GM18909 (cell line): ENCODE measurements around the gene ELMO3.

Experiments used
- ATAC-seq: cut with Tn5 transposase; IDR thresholded peaks from one replicate; pipeline ENCODE4 v1.9.1; 2021; ENCODE audit warnings: mild to moderate bottlenecking; ENCODE audit not compliant: unreplicated experiment, poor library complexity

Gene ELMO3

DNA sequence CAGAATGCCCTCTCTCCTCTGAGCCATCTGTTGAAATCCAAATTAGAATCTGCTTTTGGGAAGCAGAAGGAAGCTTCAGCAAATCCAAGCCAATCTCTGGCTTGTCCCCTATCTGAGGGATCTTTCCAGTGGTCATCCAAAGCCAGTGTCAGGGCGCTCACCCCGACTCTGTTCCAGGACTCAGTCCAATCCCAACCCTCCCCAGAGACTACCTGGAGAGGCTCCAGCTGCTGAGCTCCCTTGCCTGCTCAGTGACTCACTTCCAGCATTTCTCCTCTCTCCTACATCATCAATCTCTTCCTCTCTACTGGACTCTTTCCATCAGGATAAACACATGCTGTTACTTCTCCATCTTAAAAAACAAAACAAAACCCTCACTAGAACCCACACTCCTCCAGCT is 17.6 kb upstream of the ELMO3 start:
- ATAC-seq = no peak

DNA sequence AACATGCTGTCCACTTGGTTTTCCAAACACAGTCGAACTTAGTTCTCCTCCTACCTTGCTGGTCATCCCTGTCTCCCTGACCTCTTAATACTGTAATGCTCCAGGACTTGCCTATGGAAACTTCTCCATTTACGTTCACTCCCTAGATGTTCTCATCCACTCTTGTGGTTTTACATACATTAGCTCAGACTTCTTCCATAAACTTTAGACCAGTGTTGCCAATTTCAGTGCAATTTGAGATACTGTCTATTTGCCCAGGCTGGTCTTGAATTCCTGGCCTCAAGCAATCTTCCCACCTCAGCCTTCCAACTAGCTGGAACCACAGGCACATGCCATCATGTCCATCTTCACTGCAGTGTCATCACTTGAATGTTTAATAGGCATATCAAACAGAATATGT is 16.6 kb upstream of the ELMO3 start:
- no peak for ATAC-seq

DNA sequence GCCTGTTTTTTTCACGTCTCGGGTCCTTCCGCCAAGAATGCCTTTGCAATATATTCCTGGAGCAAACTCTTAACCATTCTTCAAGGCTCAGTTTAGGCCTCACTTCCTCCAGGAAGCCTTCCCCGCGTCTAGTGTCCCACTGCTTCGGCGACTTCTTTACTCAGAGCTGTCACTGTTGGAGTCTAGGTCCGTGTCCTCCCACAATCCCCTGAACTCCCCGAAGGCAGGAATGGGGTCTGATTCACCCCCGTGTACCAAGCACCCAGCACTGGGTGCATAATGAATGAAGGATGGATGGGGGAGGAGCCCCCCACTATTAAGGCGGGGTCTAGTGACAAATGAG is 15.7 kb upstream of the ELMO3 start:
- ATAC-seq = no peak

DNA sequence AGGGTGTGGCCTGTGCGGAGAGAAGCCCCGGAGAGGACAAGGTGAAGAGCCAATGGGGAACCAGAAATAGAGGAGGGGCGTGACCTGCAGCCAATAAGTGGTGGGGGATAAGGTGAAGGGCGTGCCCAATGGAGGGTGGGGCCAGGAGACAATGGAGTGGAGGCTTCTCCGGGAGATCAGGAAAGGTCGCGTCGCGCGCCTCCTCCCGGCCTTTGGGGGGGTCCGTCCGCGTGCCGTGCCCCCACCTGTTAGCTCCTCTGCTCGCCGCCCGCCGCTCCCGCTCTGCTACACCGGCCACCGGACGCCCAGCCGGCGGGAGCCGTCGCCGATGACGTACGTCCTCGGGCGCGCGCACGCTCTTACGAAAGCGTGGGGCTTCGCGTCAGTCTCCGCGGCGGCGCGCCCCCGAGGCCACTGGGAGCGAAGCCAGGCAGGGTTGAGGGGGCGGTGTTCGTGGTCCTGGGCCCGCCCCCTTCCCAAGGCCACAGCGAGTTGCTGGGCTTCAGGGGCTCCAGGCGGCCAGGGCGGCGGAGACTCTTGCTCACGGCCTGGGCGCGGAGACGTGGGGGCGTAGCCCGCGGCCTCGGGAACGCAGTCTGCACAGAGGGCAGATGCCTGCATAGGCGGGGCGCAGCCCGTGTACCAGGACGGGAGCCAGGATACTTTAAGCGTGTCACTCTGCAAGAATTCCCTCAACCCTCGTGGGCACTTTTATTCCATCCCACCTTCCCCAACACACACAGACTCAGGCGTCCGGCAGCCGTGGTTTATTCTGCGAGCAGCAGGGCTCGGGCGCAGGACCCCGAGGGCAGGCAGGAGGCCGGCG is 15.1 kb upstream of the ELMO3 start, which contains the start of gene MATCAP1:
Gene MATCAP1, minus strand, starts transcription at position 337 of the 826 bp plus-strand sequence. CDS start 3,353 bp downstream, outside the sequence.
- ATAC-seq = peak; percentile 94

DNA sequence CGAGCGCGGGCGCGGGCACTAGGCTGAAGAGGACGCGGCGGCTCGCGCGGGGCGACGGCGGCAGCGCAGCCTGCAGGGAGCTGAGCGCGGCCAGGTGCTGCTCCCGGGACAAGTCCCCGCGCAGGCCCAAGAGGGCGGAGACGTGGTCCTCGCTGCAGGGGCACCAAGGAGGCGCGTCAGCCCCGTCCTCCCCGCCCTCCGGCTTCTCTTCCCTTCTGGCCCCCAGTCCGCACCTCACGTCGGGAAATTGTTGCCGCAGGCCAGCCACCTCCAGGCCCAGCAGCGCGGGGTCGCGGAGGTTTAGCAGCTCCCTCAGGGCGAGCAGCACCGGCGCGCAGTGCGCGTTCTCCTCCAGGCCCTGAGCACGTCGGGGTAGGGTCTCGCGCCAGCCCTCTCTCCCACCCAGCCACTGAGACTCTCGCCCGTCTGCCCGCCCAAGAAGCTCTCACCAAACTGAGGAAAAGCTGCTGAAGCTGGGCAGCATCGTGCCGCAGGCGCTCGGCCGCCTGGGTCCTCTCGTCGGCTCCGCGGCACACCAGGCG is 14.4 kb upstream of the ELMO3 start:
- no peak for ATAC-seq

DNA sequence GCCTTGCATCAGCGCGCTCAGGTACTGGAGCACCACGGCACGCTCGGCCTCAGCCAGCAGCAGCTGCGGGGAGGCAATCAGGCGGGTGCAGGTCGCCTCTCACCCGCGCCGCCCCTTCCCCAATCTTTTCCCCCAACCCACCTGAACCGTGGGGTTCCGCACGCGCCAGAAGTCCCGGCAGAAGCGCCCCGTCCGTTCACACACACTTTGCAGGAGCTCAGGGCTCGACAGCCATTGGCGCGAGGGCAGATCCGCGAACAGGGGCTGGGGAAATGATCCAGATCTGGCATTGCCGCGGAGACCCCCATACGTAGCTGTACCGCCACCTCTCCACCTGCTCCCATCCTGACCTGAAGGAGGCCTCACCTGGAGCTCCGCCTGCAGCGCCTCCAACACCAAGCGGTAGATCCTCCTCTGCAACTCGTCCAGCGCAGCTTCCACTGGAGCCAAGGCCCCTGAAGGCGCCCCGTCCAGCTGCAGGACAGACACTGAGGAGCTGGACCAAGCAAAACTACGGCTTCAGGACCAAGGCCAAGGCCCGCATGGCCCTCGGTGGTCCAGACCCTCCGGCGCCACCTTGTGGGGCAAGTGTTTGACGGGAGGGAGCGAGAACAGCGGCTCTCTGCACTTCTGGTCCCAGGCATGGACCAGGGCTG is 13.8 kb upstream of the ELMO3 start:
- no peak for ATAC-seq

DNA sequence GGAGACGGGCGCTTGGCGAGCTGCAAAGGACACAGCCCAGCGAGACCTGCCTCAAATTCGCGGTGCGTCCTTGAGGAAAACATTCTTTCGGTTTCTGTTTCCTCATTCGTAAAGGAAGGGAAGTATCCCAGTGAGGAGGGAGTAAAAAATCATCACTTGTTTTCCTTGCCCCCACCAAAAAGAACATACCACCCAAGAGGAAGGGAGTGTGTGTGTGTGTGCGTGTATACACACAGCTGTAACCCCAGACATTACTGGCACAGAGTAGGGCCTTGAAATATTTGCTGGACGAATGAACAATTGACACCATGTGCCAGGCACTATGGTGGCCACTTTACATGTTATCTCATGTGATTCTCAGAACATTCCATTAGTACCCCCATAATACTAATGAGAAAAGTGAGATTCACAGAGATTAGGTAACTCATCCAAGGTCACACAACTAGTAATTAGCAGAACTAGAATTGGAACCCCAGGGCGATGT is 13.2 kb upstream of the ELMO3 start:
- ATAC-seq = no peak

GRCh38 chr16:67186550-67186950 is 12.4 kb upstream of the ELMO3 start:
- no peak for ATAC-seq

- no peak for ATAC-seq
Measured at GRCh38 chr16:67187175-67187890, 11.6 kb upstream of the ELMO3 start.

DNA sequence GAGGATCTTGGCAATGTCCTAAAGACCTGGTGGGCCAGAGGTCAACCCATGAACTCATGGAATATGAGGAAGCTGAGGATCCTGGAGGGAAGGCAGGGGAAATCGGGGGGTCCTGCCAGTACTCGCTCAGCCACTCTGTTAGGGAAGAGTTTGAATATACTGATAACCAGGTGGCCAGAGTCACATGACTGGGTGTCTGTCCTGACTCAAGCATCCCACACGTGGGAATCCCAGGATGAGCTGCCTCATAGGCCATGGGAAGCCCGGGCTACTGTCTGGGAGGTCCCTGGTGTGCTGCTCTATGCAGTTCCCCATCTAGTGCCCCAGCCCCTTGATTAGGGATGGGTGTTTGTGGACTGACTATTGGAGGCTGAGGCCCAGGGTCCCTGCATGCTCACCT is 10.6 kb upstream of the ELMO3 start:
- ATAC-seq = no peak

- no peak for ATAC-seq
Measured at GRCh38 chr16:67188798-67189197, 10.1 kb upstream of the ELMO3 start.

GRCh38 chr16:67190041-67190440 is 8.9 kb upstream of the ELMO3 start, which contains the start of gene EXOC3L1:
Gene EXOC3L1, minus strand, starts transcription at chr16:67190136. Its CDS starts 460 bp downstream, at chr16:67189676.
- ATAC-seq = no peak

DNA sequence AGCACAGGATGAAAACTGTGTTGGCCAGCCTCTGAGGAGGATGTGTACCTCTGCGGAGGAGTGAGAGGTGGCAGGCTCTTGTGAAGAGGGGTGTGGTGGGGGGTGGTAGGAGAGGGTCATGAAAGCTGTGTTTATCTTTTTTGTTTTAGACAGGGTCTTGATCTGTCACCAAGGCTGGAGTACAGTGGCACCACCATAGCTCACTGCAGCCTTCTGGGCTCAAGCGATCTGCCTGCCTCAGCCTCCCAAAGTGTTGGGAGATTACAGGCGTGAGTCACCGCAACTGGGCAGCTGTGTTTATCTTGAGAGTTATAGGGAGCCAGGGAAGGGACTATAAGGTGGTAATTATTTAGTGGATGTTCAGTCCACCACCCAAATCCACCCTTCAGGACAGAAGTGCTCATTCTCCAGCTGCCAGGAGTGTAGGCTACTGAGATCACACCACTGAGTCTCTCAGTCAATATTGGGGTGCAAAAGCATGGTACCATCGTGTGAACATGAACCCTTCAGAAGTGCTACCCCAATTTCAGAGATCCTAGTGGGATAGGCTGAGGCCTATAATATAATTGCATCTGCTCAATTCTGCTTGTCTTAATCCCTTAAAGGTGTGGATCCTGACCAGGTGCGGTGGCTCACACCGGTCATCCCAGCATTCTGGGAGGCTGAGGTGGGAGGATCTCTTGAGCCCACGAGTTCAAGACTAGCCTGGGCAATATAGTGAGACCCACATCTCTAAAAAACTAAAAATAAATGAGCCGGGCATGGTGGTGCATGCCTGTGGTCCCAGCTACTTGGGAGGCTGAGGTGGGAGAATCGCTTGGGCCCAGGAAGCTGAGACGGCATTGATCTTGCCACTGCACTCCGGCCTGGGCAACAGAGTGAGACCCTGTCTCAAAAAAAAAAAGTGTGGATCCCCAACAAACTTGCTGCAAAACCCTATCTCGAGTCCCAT is 8.2 kb upstream of the ELMO3 start:
- ATAC-seq = no peak

- ATAC-seq = no peak
Measured at GRCh38 chr16:67191411-67191994, 7.4 kb upstream of the ELMO3 start.

GRCh38 chr16:67191995-67192681 is 6.8 kb upstream of the ELMO3 start, which contains the start of gene E2F4:
Gene E2F4, plus strand, starts transcription at chr16:67192155. Its CDS starts 73 bp downstream, at chr16:67192228.
- peak; percentile 91 for ATAC-seq

DNA sequence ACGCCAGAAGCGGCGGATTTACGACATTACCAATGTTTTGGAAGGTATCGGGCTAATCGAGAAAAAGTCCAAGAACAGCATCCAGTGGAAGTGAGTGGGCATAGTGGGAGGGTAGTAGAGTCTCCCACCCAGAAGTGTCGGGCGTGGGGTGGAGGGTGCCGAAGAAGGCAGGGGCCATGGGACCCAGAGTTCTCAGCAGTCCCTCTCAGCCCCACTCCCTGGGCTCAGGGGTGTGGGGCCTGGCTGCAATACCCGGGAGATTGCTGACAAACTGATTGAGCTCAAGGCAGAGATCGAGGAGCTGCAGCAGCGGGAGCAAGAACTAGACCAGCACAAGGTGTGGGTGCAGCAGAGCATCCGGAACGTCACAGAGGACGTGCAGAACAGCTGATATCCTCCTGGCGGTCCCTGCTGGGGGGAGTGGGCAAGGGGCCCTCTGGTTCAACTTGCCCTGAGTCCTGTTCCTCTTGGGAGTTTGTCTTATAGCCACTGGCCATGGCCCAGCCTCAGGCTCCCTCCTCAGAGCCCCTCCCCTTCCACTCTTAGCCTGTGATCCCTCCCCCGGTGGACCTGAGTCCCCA is 6.1 kb upstream of the ELMO3 start:
- ATAC-seq = no peak

GRCh38 chr16:67193536-67193935 is 5.4 kb upstream of the ELMO3 start:
- ATAC-seq = no peak

GRCh38 chr16:67194260-67194659 is 4.7 kb upstream of the ELMO3 start:
- ATAC-seq = no peak
